Esophagus squamous epithelium (tissue), 4 donors: ENCODE results near the gene GAD2.

ENCODE experiments used
- POLR2A ChIP-seq, 4 donors: fragments of 450-650 bp; IDR thresholded peaks; one replicate each; pipeline ENCODE4 v1.6.1; 2017; ENCODE audit warnings: antibody characterized with exemption in 4 of 4, mild to moderate bottlenecking in 4 of 4, moderate library complexity in 3 of 4
- TF ChIP-seq, protein P1 (sequence below), 6 experiments: fragments of 450-650 bp in 4 of 6; fragments of 200-600 bp in 2 of 6; sonication (generic) in 2 of 6; IDR thresholded peaks; one replicate each; pipeline ENCODE4 v1.5.1; 2016 to 2019; ENCODE audit warnings: antibody characterized with exemption in 6 of 6, mild to moderate bottlenecking in 4 of 6, moderate library complexity in 4 of 6

GRCh38 chr10:26259341-26259740, 42.8 kb downstream of the GAD2 start:
- TF ChIP-seq, protein P1, sequence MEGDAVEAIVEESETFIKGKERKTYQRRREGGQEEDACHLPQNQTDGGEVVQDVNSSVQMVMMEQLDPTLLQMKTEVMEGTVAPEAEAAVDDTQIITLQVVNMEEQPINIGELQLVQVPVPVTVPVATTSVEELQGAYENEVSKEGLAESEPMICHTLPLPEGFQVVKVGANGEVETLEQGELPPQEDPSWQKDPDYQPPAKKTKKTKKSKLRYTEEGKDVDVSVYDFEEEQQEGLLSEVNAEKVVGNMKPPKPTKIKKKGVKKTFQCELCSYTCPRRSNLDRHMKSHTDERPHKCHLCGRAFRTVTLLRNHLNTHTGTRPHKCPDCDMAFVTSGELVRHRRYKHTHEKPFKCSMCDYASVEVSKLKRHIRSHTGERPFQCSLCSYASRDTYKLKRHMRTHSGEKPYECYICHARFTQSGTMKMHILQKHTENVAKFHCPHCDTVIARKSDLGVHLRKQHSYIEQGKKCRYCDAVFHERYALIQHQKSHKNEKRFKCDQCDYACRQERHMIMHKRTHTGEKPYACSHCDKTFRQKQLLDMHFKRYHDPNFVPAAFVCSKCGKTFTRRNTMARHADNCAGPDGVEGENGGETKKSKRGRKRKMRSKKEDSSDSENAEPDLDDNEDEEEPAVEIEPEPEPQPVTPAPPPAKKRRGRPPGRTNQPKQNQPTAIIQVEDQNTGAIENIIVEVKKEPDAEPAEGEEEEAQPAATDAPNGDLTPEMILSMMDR (IDR thresholded peaks at IDR 0.05) = no peak
- no peak for TF ChIP-seq POLR2A (IDR thresholded peaks at IDR 0.05)
